PC-3 (cell line): Measurements from ENCODE around the gene ZNF143. TPM values are rescaled to one million over a fixed set of nuclear protein-coding genes. Genes with fewer than 3 reads are reported as not detected.
A peak's percentile ranks its signal among the peaks of the same experiment; 100 is the strongest.

Experiments
- ATAC-seq: fragments of 200-7000 bp; cut with Tn5 transposase; 2 replicates; pipeline ENCODE4 v1.9.1; 2020; ENCODE audit warnings: mild to moderate bottlenecking, moderate library complexity
- BruUV-seq: library from RNA; stranded (reverse); fragments of 400-500 nt; replicated peaks from 2 replicates; lab custom pipeline; 2021; lab: Mats Ljungman, UMichigan
- CTCF ChIA-PET: fragments of 300-600 bp; sonication (Branson Sonifier 250); formaldehyde crosslinking; loops from one replicate; lab custom pipeline; 2022; ENCODE audit warnings: antibody characterized with exemption; lab: Charles Lee
- POLR2A ChIA-PET: fragments of 300-600 bp; sonication (Branson Sonifier 250); formaldehyde crosslinking; loops from one replicate; lab custom pipeline; 2022; ENCODE audit warnings: antibody characterized with exemption; ENCODE audit not compliant: unreplicated experiment; lab: Charles Lee
- DNase-seq: peaks from one replicate; pipeline ENCODE4 v3.0.0-alpha.2; 2015
- H2AFZ ChIP-seq: fragments of 300-600 bp; sonication (generic); 2 replicates; pipeline ENCODE4 v1.6.0; 2016; ENCODE audit warnings: antibody characterized with exemption, low read length
- H3F3A ChIP-seq: fragments of 300-600 bp; sonication (generic); one replicate; pipeline ENCODE4 v1.6.0; 2017; ENCODE audit warnings: antibody characterized with exemption, low read length, control low read depth, mild to moderate bottlenecking; ENCODE audit not compliant: unreplicated experiment
- H3K27ac ChIP-seq: fragments of 300-600 bp; sonication (generic); 2 replicates; pipeline ENCODE4 v1.5.1; 2016; ENCODE audit warnings: mild to moderate bottlenecking, low read length
- H3K27me3 ChIP-seq: fragments of 300-600 bp; sonication (generic); 2 replicates; pipeline ENCODE4 v1.6.1; 2016; ENCODE audit warnings: low read length, mixed read lengths
- H3K36me3 ChIP-seq: fragments of 300-600 bp; sonication (generic); 2 replicates; pipeline ENCODE4 v1.6.1; 2016; ENCODE audit warnings: low read depth, mixed run types, low read length, mixed read lengths
- H3K4me1 ChIP-seq: fragments of 300-600 bp; sonication (generic); 2 replicates; pipeline ENCODE4 v1.5.1; 2016; ENCODE audit warnings: low read length; ENCODE audit not compliant: insufficient read depth
- H3K4me2 ChIP-seq: fragments of 300-600 bp; sonication (generic); 2 replicates; pipeline ENCODE4 v1.6.0; 2016; ENCODE audit warnings: low read length
- H3K4me3 ChIP-seq: fragments of 300-600 bp; sonication (generic); 2 replicates; pipeline ENCODE4 v1.5.1; 2016; ENCODE audit warnings: mild to moderate bottlenecking, low read length, mixed read lengths
- H3K79me2 ChIP-seq: fragments of 300-600 bp; sonication (generic); 2 replicates; pipeline ENCODE4 v1.6.1; 2017; ENCODE audit warnings: low read length, mixed read lengths
- H3K9ac ChIP-seq: fragments of 300-600 bp; sonication (generic); 2 replicates; pipeline ENCODE4 v1.6.0; 2016; ENCODE audit warnings: mild to moderate bottlenecking, low read length
- H3K9me2 ChIP-seq: fragments of 300-600 bp; sonication (generic); replicated peaks from 2 replicates; pipeline ENCODE4 v1.6.1; 2016; ENCODE audit warnings: mixed run types, low read length, mixed read lengths
- H3K9me3 ChIP-seq: fragments of 300-600 bp; sonication (generic); 2 replicates; pipeline ENCODE4 v1.6.1; 2016; ENCODE audit warnings: low read length, mixed read lengths
- H4K20me1 ChIP-seq: fragments of 300-600 bp; sonication (generic); 2 replicates; pipeline ENCODE4 v1.6.1; 2016; ENCODE audit warnings: low read length, mixed read lengths
- EZH2 ChIP-seq: fragments of 300-600 bp; sonication (generic); IDR thresholded peaks from one replicate; pipeline ENCODE4 v1.6.1; 2017; ENCODE audit warnings: antibody characterized with exemption, mild to moderate bottlenecking, low read length; ENCODE audit not compliant: unreplicated experiment
- EZH2phosphoT487 ChIP-seq: fragments of 300-600 bp; sonication (generic); IDR thresholded peaks from 2 replicates; pipeline ENCODE4 v1.6.1; 2018; ENCODE audit warnings: mild to moderate bottlenecking, antibody characterized with exemption, low read length, borderline replicate concordance
- intact Hi-C: fragments of 100-400 bp; cut with micrococcal nuclease; formaldehyde crosslinking; loops from 2 replicates; pipeline ENCODE4 v1.9.0; 2023
- total RNA-seq: library from RNA; depleted of rRNA; stranded (reverse); fragments of >200 nt; gene quantifications from 2 replicates; pipeline ENCODE4 v1.2.3, GENCODE V29; 2014
- TF ChIP-seq, protein P1 (sequence below): fragments of 300-600 bp; sonication (generic); conservative IDR thresholded peaks from 2 replicates; pipeline ENCODE4 v1.5.1; 2017; ENCODE audit warnings: antibody characterized with exemption, low read depth, mild to moderate bottlenecking, low read length

ZNF143 gene
- total RNA-seq, 1 experiment from 2014 or later = 33.9 TPM

DNA sequence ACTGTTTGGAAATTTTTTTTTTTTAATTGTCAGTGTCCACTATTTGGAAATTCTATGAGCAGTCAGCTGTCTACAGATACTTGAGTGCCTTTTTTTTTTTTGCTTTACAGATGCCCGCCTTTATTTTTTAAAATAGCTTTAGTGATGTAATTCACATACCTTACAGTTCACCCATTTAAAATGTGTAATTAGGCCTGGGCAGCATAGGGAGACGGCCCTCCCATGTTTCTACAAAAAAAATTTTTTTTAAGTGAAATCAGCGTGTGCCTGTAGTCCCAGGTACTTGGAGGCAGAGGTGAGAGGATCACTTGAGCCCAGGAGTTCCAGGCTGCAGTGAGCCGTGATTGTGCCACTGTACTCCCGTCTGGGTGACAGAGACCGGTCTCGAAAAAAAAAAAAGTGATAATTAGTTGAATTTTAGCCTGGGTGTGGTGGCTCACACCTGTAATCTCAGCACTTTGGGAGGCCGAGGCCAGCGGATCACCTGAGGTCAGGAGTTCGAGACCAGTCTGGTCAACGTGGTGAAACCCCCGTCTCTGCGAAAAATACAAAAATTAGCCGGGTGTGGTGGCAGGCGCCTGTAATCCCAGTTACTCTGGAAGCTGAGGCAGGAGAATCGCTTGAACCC, 1.5 kb downstream of the ZNF143 start:
- BruUV-seq = no TSS peak
- TF ChIP-seq, protein P1, sequence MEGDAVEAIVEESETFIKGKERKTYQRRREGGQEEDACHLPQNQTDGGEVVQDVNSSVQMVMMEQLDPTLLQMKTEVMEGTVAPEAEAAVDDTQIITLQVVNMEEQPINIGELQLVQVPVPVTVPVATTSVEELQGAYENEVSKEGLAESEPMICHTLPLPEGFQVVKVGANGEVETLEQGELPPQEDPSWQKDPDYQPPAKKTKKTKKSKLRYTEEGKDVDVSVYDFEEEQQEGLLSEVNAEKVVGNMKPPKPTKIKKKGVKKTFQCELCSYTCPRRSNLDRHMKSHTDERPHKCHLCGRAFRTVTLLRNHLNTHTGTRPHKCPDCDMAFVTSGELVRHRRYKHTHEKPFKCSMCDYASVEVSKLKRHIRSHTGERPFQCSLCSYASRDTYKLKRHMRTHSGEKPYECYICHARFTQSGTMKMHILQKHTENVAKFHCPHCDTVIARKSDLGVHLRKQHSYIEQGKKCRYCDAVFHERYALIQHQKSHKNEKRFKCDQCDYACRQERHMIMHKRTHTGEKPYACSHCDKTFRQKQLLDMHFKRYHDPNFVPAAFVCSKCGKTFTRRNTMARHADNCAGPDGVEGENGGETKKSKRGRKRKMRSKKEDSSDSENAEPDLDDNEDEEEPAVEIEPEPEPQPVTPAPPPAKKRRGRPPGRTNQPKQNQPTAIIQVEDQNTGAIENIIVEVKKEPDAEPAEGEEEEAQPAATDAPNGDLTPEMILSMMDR = no peak
- no peak for TF ChIP-seq EZH2
- TF ChIP-seq EZH2phosphoT487 = no peak
- no peak overlapping the region for H2AFZ ChIP-seq
- ATAC-seq = no peak
- H3K27me3 ChIP-seq = no peaks in the 10 kb centered on the region
- peak overlapping the region; percentile 90 for H3K4me2 ChIP-seq
- H3K79me2 ChIP-seq = peaks cover 63% of the 10 kb centered on the region
- H3K36me3 ChIP-seq = no peaks in the 10 kb centered on the region
- peaks cover 6% of the 10 kb centered on the region for H3F3A ChIP-seq
- H3K9me3 ChIP-seq = no peaks in the 10 kb centered on the region
- DNase-seq = no peak
- intact Hi-C loops = no loop called here
- H3K9ac ChIP-seq = peak overlapping the region; percentile 100
- no peaks in the 10 kb centered on the region for H3K9me2 ChIP-seq
- CTCF ChIA-PET = interaction anchor here (0.5 to 1.0 kb wide), 3 partner anchors 44 to 520 kb away, joined by 3 to 5 read pairs (median 5); no protein-coding TSS in a partner anchor
- H4K20me1 ChIP-seq = no peaks in the 10 kb centered on the region
- peak overlapping the region; percentile 98; the same call in 1 of the 2 replicates for H3K27ac ChIP-seq
- peaks cover 18% of the 10 kb centered on the region for H3K4me1 ChIP-seq
- POLR2A ChIA-PET = no interaction called here
- peak overlapping the region; percentile 81 for H3K4me3 ChIP-seq

GRCh38 chr11:9462806-9463537, 2.2 kb downstream of the ZNF143 start:
- intact Hi-C loops = no loop called here
- no peaks in the 10 kb centered on the region for H3K36me3 ChIP-seq
- no peaks in the 10 kb centered on the region for H3K9me3 ChIP-seq
- H3K4me1 ChIP-seq = peaks cover 18% of the 10 kb centered on the region
- no TSS peak for BruUV-seq
- no peaks in the 10 kb centered on the region for H3K9me2 ChIP-seq
- H4K20me1 ChIP-seq = no peaks in the 10 kb centered on the region
- no peaks in the 10 kb centered on the region for H3K27me3 ChIP-seq
- POLR2A ChIA-PET = no interaction called here
- ATAC-seq (no peak), DNase-seq (peak; percentile 61)
- H2AFZ ChIP-seq = peak overlapping the region; percentile 13; the same call in 1 of the 2 replicates
- TF ChIP-seq EZH2 (no peak), EZH2phosphoT487 (no peak)
- TF ChIP-seq, protein P1 = no peak
- H3K4me2 ChIP-seq = peak overlapping the region; percentile 51; the same call in 1 of the 2 replicates
- H3K4me3 ChIP-seq = peak overlapping the region; percentile 28; the same call in 1 of the 2 replicates
- no peak overlapping the region for H3K9ac ChIP-seq
- peaks cover 66% of the 10 kb centered on the region for H3K79me2 ChIP-seq
- H3K27ac ChIP-seq = peak overlapping the region; percentile 38
- CTCF ChIA-PET = interaction anchor here (1.0 kb wide), 1 partner anchor 44 kb away, joined by 5 read pairs; no protein-coding TSS in a partner anchor
- peaks cover 6% of the 10 kb centered on the region for H3F3A ChIP-seq
